Adrenal gland (tissue), 12 donors: Measurements from ENCODE around the gene AGER. TPM values are rescaled to one million over a fixed set of nuclear protein-coding genes. Genes with fewer than 3 reads are reported as not detected.

Source experiments
- DNase-seq, 7 donors: peaks; one replicate each; pipeline ENCODE4 v3.0.0-alpha.2; 2019 to 2020
- H3K27ac ChIP-seq, 5 donors: fragments of 200-600 bp; sonication (generic) in 4 of 5; 1 replicate in 3 of 5; 2 replicates in 2 of 5; pipeline versions ENCODE4 v1.5.1 to v1.8.0; 2016 to 2020; ENCODE audit warnings: mild to moderate bottlenecking in 1 of 5
- H3K27me3 ChIP-seq: fragments of 200-600 bp; 2 replicates; pipeline ENCODE4 v1.8.0; 2021
- H3K36me3 ChIP-seq, 2 donors: fragments of 200-600 bp; replicated peaks in 1 of 2; 1 replicate in 1 of 2; 2 replicates in 1 of 2; pipeline versions ENCODE4 v1.5.1 to v1.8.0; 2018 to 2022
- H3K4me1 ChIP-seq, 2 donors: fragments of 200-600 bp; replicated peaks in 1 of 2; 1 replicate in 1 of 2; 2 replicates in 1 of 2; pipeline versions ENCODE4 v1.5.1 to v1.8.0; 2018 to 2021
- H3K4me3 ChIP-seq, 4 donors: fragments of 200-600 bp; sonication (generic) in 3 of 4; one replicate each; pipeline ENCODE4 v1.5.1; 2016 to 2018
- H3K9me3 ChIP-seq, 3 donors: fragments of 200-600 bp; sonication (generic) in 1 of 3; replicated peaks in 1 of 3; 1 replicate in 2 of 3; 2 replicates in 1 of 3; pipeline versions ENCODE4 v1.5.1 to v1.8.0; 2016 to 2021
- POLR2A ChIP-seq, 2 donors: fragments of 450-650 bp; IDR thresholded peaks; one replicate each; pipeline ENCODE4 v1.6.1; 2017; ENCODE audit warnings: antibody characterized with exemption in 2 of 2, mild to moderate bottlenecking in 2 of 2, moderate library complexity in 1 of 2
- WGBS, 4 donors: extraction: QIAGEN DNeasy Blood & Tissue Kit in 2 of 4; methylation state at CpG; one replicate each; pipeline versions ENCODE4 v1.1.5 to v1.1.7; 2013 to 2017; 5-methylcytosine and 5-hydroxymethylcytosine counted together
- intact Hi-C, 2 donors: fragments of 100-400 bp; cut with DNase I; formaldehyde crosslinking; loops; one replicate each; pipeline versions ENCODE4 v1.14.1 to v1.15.0; 2022 to 2023
- polyA plus RNA-seq, 3 donors: library from polyadenylated mRNA; stranded (reverse); fragments of 200-250 nt in 2 of 3; fragments of 350-450 nt in 1 of 3; fragmentation: Illumina TruSeq in 1 of 3; extraction: RNeasy Lipid Tissue Mini Kit (QIAGEN cat#74804) in 1 of 3; gene quantifications; one replicate each; pipeline ENCODE4 v1.2.3, GENCODE V29; 2013 to 2014
- total RNA-seq, 9 donors: library from RNA; depleted of rRNA in 4 of 9; stranded (reverse); fragments of >200 nt in 4 of 9; fragments of 120-200 nt in 1 of 9; fragmentation: NEBNext Ultra II Directional in 1 of 9; extraction: Animal tissue kit (Norgen Biotek cat#: 25700) in 1 of 9; gene quantifications; one replicate each; pipeline versions ENCODE4 v1.1.0 to v1.2.4, GENCODE V29; 2013 to 2023
- TF ChIP-seq, protein P1 (sequence below), 6 experiments: fragments of 450-650 bp in 4 of 6; fragments of 200-600 bp in 2 of 6; sonication (generic) in 1 of 6; IDR thresholded peaks; 1 replicate in 5 of 6; 2 replicates in 1 of 6; pipeline versions ENCODE4 v1.5.1 to v1.8.0; 2016 to 2021; ENCODE audit warnings: antibody characterized with exemption in 6 of 6, mild to moderate bottlenecking in 2 of 6, moderate library complexity in 1 of 6
- donor health status: healthy with polysubstance abuse.
- donor health status: Bipolar disorder and iron deficiency.
- donor health status: DM: yes; HTN: yes; CAD: no.
- donor health status: DM: no; HTN: no; CAD: no.
- donor health status: DM: no; HTN: no; CAD: no.
- donor health status: DM: yes; HTN: yes; CAD: no.

AGER gene
- total and polyA plus RNA-seq, 12 donors: 1.4 to 63.9 (median 3.4) TPM; not detected in 1

- intact Hi-C loops: no loop called here
- peak overlapping the region in 2 of 5 donors; percentile 49 to 80 for H3K27ac ChIP-seq
- H3K4me3 ChIP-seq: no peak overlapping the region
- no peak for TF ChIP-seq POLR2A (IDR thresholded peaks at IDR 0.05)
- TF ChIP-seq, protein P1, sequence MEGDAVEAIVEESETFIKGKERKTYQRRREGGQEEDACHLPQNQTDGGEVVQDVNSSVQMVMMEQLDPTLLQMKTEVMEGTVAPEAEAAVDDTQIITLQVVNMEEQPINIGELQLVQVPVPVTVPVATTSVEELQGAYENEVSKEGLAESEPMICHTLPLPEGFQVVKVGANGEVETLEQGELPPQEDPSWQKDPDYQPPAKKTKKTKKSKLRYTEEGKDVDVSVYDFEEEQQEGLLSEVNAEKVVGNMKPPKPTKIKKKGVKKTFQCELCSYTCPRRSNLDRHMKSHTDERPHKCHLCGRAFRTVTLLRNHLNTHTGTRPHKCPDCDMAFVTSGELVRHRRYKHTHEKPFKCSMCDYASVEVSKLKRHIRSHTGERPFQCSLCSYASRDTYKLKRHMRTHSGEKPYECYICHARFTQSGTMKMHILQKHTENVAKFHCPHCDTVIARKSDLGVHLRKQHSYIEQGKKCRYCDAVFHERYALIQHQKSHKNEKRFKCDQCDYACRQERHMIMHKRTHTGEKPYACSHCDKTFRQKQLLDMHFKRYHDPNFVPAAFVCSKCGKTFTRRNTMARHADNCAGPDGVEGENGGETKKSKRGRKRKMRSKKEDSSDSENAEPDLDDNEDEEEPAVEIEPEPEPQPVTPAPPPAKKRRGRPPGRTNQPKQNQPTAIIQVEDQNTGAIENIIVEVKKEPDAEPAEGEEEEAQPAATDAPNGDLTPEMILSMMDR (IDR thresholded peaks at IDR 0.05): no peak
- 72 to 90% (median 87%) methylated on average over 6 to 10 of the region's 10 CpGs for WGBS, 4 donors
- H3K36me3 ChIP-seq: peaks cover 0 to 48% of the 10 kb centered on the region in 2 donors
- DNase-seq: no peak
- no peaks in the 10 kb centered on the region for H3K27me3 ChIP-seq
- H3K4me1 ChIP-seq: peaks cover 15 to 32% of the 10 kb centered on the region in 2 donors
- H3K9me3 ChIP-seq: no peaks in the 10 kb centered on the region
These were observed 2.0 kb downstream of the AGER start for GRCh38 chr6:32181915-32182529.

DNA sequence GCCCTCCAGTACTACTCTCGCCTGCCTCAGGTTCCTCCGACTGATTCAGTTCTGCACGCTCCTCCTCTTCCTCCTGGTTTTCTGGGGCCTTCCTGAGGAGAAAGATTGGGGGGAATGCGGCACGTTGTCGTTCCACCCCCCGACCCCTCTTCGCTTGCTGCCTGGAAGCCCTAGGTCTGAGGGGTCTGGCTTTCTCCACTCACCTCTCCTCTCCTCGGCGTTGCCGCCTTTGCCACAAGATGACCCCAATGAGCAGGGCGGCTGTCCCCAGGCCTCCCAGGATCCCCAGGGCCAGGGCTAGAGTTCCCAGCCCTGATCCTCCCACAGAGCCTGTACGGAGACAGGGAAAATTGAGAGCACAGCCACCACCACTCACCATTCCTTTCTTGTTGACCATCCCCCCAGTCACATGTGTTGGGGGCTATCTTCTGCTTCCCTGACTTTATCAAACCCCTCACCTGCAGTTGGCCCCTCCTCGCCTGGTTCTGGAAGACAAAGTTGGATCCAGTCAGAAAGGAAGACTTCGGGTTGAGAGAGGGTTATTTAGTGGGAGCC, 2.8 kb downstream of the AGER start:
- TF ChIP-seq, protein P1 (IDR thresholded peaks at IDR 0.05): no peak
- TF ChIP-seq POLR2A (IDR thresholded peaks at IDR 0.05): no peak
- Histone ChIP-seq H3K4me1 (peaks cover 23 to 33% of the 10 kb centered on the region in 2 donors), H3K9me3 (no peaks in the 10 kb centered on the region), H3K36me3 (peaks cover 0 to 41% of the 10 kb centered on the region in 2 donors), H3K27ac (no peak overlapping the region), H3K27me3 (no peaks in the 10 kb centered on the region), H3K4me3 (no peak overlapping the region)
- WGBS, 4 donors: 83 to 89% (median 87%) methylated on average over 15 of the region's 15 CpGs
- intact Hi-C loops: no loop called here
- peak in 1 of 7 donors; percentile 27 for DNase-seq

GRCh38 chr6:32179766-32180405, 4.2 kb downstream of the AGER start:
- H3K9me3 ChIP-seq: no peaks in the 10 kb centered on the region
- peaks cover 32 to 35% of the 10 kb centered on the region in 2 donors for H3K4me1 ChIP-seq
- H3K27me3 ChIP-seq: no peaks in the 10 kb centered on the region
- peak in 1 of 7 donors; percentile 18 for DNase-seq
- TF ChIP-seq POLR2A (IDR thresholded peaks at IDR 0.05): no peak
- TF ChIP-seq, protein P1 (IDR thresholded peaks at IDR 0.05): no peak
- intact Hi-C loops: no loop called here
- 63 to 72% (median 64%) methylated on average over 10 of the region's 10 CpGs for WGBS, 4 donors
- H3K36me3 ChIP-seq: peaks cover 0 to 37% of the 10 kb centered on the region in 2 donors
- no peak overlapping the region for H3K4me3 ChIP-seq
- peak overlapping the region in 1 of 5 donors; percentile 95 for H3K27ac ChIP-seq
